ENCODE results near the gene PIEZO2. TPM values are rescaled to one million over a fixed set of nuclear protein-coding genes. Genes with fewer than 3 reads are reported as not detected.

The PIEZO2 gene
- total RNA-seq, 1 experiment from 2014 or later: 10.7 TPM

DNA sequence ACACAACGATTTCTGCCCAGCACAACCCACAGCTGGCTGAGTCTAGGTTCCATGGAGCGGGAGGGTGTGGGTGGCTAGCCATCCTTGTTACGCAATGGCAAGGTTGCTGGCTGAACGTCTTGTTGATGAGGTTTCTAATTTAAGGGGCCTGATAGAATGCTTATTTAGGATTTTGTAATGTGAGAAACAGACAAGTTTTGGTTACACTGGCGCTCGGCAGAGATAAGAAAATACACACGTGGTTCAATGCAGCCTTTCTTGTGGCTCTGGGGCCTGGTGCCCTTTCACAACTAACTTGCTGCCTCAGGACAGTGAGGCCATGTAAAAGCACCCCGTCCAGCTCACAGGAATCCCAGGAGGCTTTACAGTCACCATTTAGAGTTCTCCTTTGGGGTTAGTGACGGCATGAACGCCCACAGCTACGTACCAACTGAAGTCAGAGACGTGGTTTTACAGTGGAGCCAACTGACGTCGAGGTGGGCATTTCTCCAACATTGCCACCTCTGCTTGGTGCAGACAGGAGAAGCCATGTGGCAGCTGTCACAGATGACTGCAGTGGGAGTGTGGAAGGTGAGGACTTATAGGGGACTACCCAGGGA is 29.7 kb upstream of the PIEZO2 start:
- Mint-ChIP-seq H3K36me3 (no peaks in the 10 kb centered on the region), H3K9me3 (0 out of 2 replicates have a peak, but pooled peaks cover 7% of the 10 kb centered on the region), H3K27me3 (ENCODE audit: low read depth) (no peaks in the 10 kb centered on the region; the same call in 1 of the 2 replicates), H3K4me1 (no peaks in the 10 kb centered on the region), H3K27ac (no peak overlapping the region), H3K4me3 (no peak overlapping the region)
- no peak for DNase-seq (ENCODE audit: low spot score)
- ChIA-PET CTCF (interaction anchor here (1.2 kb wide), 1 partner anchor 340 kb away, joined by 3 read pairs; no protein-coding TSS in a partner anchor), POLR2A (no interaction called here)
- TF ChIP-seq, protein P1, sequence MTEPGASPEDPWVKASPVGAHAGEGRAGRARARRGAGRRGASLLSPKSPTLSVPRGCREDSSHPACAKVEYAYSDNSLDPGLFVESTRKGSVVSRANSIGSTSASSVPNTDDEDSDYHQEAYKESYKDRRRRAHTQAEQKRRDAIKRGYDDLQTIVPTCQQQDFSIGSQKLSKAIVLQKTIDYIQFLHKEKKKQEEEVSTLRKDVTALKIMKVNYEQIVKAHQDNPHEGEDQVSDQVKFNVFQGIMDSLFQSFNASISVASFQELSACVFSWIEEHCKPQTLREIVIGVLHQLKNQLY (CRISPR knock-in tag; IDR thresholded peaks at IDR 0.05): no peak
- TF ChIP-seq ZNF138 (CRISPR knock-in tag; conservative IDR thresholded peaks at IDR 0.05) (no peak), SOX15 (CRISPR knock-in tag; IDR thresholded peaks at IDR 0.05) (no peak), NFYB (CRISPR knock-in tag; conservative IDR thresholded peaks at IDR 0.05; ENCODE audit: low read depth) (no peak), TEAD1 (CRISPR knock-in tag; IDR thresholded peaks at IDR 0.05) (no peak), CBFB (CRISPR knock-in tag; IDR thresholded peaks at IDR 0.05; ENCODE audit: low read depth) (no peak), ZNF396 (CRISPR knock-in tag; IDR thresholded peaks at IDR 0.05; ENCODE audit: borderline replicate concordance) (no peak), MYBL2 (CRISPR knock-in tag; IDR thresholded peaks at IDR 0.05) (no peak), ZNF416 (CRISPR knock-in tag; IDR thresholded peaks at IDR 0.05) (no peak)
- TF ChIP-seq, protein P2, sequence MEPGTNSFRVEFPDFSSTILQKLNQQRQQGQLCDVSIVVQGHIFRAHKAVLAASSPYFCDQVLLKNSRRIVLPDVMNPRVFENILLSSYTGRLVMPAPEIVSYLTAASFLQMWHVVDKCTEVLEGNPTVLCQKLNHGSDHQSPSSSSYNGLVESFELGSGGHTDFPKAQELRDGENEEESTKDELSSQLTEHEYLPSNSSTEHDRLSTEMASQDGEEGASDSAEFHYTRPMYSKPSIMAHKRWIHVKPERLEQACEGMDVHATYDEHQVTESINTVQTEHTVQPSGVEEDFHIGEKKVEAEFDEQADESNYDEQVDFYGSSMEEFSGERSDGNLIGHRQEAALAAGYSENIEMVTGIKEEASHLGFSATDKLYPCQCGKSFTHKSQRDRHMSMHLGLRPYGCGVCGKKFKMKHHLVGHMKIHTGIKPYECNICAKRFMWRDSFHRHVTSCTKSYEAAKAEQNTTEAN (CRISPR knock-in tag; IDR thresholded peaks at IDR 0.05): no peak
- TF ChIP-seq, protein P3, sequence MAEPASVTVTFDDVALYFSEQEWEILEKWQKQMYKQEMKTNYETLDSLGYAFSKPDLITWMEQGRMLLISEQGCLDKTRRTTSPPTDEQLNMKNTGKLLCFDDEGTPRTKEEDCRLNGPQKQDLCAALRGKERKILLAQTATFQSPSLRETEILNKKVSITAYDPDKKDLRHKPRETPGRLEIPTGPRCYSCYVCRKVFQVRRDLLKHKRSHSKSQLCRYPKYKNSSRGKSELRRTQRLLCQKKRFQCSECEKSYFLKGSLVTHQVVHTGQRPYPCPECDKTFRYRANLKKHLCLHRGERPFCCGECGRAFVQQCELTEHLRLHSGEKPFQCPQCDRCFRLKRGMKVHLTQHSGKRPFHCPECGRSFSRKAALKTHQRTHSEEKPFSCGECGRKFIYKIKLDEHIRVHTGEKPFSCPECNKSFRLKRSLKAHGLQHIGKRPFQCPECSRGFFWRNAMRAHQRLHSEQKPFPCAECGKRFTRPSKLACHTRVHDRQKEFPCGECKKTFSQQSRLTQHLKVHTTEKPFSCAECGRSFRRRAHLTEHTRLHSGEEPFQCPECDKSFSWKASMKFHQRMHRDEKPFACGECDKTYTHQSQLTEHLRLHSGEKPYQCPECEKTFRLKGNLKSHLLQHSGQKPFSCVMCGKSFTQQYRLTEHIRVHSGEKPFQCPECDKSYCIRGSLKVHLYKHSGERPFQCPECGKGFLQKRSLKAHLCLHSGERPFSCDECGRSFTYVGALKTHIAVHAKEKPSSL (CRISPR knock-in tag; conservative IDR thresholded peaks at IDR 0.05): no peak
- TF ChIP-seq, protein P4, sequence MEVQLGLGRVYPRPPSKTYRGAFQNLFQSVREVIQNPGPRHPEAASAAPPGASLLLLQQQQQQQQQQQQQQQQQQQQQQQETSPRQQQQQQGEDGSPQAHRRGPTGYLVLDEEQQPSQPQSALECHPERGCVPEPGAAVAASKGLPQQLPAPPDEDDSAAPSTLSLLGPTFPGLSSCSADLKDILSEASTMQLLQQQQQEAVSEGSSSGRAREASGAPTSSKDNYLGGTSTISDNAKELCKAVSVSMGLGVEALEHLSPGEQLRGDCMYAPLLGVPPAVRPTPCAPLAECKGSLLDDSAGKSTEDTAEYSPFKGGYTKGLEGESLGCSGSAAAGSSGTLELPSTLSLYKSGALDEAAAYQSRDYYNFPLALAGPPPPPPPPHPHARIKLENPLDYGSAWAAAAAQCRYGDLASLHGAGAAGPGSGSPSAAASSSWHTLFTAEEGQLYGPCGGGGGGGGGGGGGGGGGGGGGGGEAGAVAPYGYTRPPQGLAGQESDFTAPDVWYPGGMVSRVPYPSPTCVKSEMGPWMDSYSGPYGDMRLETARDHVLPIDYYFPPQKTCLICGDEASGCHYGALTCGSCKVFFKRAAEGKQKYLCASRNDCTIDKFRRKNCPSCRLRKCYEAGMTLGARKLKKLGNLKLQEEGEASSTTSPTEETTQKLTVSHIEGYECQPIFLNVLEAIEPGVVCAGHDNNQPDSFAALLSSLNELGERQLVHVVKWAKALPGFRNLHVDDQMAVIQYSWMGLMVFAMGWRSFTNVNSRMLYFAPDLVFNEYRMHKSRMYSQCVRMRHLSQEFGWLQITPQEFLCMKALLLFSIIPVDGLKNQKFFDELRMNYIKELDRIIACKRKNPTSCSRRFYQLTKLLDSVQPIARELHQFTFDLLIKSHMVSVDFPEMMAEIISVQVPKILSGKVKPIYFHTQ (CRISPR knock-in tag; IDR thresholded peaks at IDR 0.05): no peak
- no peak for ATAC-seq

DNA sequence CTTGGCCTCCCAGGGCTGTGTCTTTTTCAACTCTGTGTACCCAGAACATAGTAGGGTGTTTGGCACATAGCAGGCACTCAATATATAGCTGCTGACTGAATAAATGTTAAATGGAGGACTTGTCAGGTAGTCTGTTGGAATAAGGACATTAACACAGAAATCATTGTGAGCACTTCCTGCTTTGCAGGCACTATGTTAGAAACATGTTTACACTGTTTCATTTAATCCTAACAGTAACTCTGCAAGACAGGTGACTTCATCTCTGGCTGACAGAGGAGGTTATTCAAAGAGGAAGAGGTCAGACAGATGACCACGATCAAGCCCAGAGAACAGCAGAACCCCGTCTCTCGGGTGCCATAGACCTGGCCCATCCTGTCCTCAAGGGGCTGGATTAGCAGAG is 28.0 kb upstream of the PIEZO2 start:
- Mint-ChIP-seq H3K4me1 (no peaks in the 10 kb centered on the region), H3K36me3 (peaks cover 2% of the 10 kb centered on the region), H3K4me3 (no peak overlapping the region), H3K9me3 (peaks cover 10% of the 10 kb centered on the region; the same call in 1 of the 2 replicates), H3K27ac (no peak overlapping the region), H3K27me3 (ENCODE audit: low read depth) (no peaks in the 10 kb centered on the region; the same call in 1 of the 2 replicates)
- TF ChIP-seq, protein P5, sequence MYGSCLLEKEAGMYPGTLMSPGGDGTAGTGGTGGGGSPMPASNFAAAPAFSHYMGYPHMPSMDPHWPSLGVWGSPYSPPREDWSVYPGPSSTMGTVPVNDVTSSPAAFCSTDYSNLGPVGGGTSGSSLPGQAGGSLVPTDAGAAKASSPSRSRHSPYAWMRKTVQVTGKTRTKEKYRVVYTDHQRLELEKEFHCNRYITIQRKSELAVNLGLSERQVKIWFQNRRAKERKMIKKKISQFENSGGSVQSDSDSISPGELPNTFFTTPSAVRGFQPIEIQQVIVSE (CRISPR knock-in tag; IDR thresholded peaks at IDR 0.05; ENCODE audit: borderline replicate concordance): no peak
- CTCF ChIA-PET: no interaction called here
- POLR2A ChIA-PET: no interaction called here
- ATAC-seq: no peak
- DNase-seq (ENCODE audit: low spot score): no peak

DNA sequence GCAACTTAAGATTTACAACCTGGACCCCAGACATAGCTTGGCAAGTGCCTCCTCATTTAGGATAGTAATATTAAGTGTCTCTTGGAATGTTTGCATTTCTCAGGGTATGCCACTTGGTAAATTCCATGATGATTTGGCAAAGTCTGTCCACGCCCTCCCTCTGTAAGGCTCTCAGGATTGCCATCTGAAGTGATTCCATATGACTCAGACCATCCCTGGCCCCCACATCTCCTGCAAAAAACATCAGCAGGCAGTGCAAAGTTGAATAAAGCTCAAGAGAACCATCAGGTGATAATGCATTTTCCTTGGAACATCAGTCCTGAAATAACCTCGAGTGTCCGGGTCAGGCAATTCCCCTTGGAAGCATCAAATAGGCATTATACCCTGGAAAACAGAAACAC is 27.1 kb upstream of the PIEZO2 start:
- DNase-seq (ENCODE audit: low spot score) (no peak), ATAC-seq (no peak)
- no peaks in the 10 kb centered on the region for H3K4me1 Mint-ChIP-seq
- no peaks in the 10 kb centered on the region; the same call in 1 of the 2 replicates for H3K27me3 Mint-ChIP-seq (ENCODE audit: low read depth)
- CTCF ChIA-PET: no interaction called here
- peaks cover 3% of the 10 kb centered on the region for H3K36me3 Mint-ChIP-seq
- H3K27ac Mint-ChIP-seq: no peak overlapping the region
- H3K9me3 Mint-ChIP-seq: peaks cover 8% of the 10 kb centered on the region; the same call in 1 of the 2 replicates
- POLR2A ChIA-PET: no interaction called here
- no peak overlapping the region for H3K4me3 Mint-ChIP-seq
- TF ChIP-seq IRF2 (CRISPR knock-in tag; IDR thresholded peaks at IDR 0.05; ENCODE audit: borderline replicate concordance, low read depth): no peak
- TF ChIP-seq, protein P6, sequence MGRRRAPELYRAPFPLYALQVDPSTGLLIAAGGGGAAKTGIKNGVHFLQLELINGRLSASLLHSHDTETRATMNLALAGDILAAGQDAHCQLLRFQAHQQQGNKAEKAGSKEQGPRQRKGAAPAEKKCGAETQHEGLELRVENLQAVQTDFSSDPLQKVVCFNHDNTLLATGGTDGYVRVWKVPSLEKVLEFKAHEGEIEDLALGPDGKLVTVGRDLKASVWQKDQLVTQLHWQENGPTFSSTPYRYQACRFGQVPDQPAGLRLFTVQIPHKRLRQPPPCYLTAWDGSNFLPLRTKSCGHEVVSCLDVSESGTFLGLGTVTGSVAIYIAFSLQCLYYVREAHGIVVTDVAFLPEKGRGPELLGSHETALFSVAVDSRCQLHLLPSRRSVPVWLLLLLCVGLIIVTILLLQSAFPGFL (CRISPR knock-in tag; IDR thresholded peaks at IDR 0.05; ENCODE audit: borderline replicate concordance): no peak
- TF ChIP-seq PRRX2 (CRISPR knock-in tag; IDR thresholded peaks at IDR 0.05): no peak
- no peak for TF ChIP-seq EMX1 (CRISPR knock-in tag; IDR thresholded peaks at IDR 0.05)
- TF ChIP-seq, protein P7, sequence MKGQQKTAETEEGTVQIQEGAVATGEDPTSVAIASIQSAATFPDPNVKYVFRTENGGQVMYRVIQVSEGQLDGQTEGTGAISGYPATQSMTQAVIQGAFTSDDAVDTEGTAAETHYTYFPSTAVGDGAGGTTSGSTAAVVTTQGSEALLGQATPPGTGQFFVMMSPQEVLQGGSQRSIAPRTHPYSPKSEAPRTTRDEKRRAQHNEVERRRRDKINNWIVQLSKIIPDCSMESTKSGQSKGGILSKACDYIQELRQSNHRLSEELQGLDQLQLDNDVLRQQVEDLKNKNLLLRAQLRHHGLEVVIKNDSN (CRISPR knock-in tag; IDR thresholded peaks at IDR 0.05): no peak
- TF ChIP-seq ZNF317 (CRISPR knock-in tag; IDR thresholded peaks at IDR 0.05; ENCODE audit: borderline replicate concordance, low read depth): no peak
- no peak for TF ChIP-seq ETV6 (CRISPR knock-in tag; IDR thresholded peaks at IDR 0.05)
